Fibroblast of the conjunctiva (primary cell): ENCODE results near the gene CD8A.
"Not testable (repeated sequence)": the region's sequence is repeated elsewhere in the genome, so short reads cannot be mapped to it uniquely, and the experiment has no call there.

ENCODE experiments used
- DNase-seq: peaks from one replicate; pipeline ENCODE4 v3.0.0-alpha.2; 2010; ENCODE audit warnings: low read depth

CD8A gene

DNA sequence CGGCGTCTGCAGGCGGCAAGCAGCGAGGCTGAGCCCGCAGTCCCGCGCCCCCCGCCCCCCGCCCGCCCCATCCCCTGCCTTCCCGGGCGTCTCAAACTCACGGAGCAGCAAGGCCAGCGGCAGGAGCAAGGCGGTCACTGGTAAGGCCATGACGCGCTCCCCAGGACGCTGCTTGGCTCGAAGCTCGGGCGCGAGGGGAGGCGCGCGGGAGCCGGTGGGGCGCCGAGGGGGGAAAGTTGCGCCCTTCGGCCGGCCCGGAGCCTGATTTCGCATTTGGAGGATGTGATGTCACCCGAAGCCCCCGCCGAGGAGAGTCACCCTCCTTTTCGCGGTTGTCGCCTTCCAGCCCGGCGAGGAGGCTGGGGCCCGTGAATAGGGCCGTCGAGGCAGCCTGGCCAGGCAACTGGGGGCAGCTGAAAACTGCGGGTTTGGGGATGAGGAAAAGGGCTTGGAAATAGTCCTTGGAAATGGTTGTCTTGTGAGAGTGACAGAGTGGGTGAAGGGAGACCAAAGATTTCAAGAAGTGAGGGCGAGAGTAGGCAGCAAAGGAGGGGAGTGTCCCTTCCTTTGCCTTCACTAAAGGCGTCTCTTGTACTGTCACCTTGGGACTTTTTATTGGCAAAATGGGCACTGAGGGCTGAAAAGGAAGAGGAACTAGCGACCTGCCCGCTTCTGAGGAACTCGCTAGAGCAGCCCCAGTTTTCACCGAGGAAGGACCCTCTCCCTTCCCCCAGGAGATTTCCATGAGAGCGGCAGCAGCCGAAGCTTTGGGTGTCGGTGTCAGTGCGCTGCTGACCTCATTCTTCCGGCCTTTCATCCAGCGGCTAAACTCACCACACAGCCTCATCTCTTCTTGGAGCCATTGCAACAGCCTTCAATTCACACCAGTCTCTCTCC lies at the start of gene CD8A:
Gene CD8A (minus strand): TSS at position 238 of the 897 bp plus-strand sequence. CDS start 88 bp downstream, at position 150.
- DNase-seq = no peak

GRCh38 chr2:86839871-86840548 lies 49.3 kb upstream of the CD8A start:
- not testable (repeated sequence) for DNase-seq

DNA sequence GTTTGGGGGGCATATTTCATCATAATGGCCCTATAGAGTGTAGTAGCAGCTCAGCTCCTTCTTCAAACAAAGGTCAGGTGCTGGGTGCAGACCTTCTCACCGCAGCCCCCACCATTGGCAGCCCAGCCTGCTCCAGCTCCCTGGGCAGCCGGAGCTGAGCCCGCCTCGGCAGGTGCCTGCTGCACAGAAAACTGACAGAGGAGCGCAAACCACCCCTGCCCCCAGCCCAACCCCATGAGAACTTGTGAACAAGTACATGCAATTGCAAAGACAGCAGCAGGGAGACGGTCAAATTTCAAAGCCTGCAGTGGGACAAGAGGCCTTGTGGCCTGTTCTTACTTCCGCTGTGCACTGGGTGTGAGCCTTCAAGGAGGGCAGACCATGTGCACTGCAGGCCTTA lies 48.7 kb upstream of the CD8A start:
- not testable (repeated sequence) for DNase-seq

- not testable (repeated sequence) for DNase-seq
Measured at GRCh38 chr2:86837714-86838113, 47.0 kb upstream of the CD8A start.

DNA sequence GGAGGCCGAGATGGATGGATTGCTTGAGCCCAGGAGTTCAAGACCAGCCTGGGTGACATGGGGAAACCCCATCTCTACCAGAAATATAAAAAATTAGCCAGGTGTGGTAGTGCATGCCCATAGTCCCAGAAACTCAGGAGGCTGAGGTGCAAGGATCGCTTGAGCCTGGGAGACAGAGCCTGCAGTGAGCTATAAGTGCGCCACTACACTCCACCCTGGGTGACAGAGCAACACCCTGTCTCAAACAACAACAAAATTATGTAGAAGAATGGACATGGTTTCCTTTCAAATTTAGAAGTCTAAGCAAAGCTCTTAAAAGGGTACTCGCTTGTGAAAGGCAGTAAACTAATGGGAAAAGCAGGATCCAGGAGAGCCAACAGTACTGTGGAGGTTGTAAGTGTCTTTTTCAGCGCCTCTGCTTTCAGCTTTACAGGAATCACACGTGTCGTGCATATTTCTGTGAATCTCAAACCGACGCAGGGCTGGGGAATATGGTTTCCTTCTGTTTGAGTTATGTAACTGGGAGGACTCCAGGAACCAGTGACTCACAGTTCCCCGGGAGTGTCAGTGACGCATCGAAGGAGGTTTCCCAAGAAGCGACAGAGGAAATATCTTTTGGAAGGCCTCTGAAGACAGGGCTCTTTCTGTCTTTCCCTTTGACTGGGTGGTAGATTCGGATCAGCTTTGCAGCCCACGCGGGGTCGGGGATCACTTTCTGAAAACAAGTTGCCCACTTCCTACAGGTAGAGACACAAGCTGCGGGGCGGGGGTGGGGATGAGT lies 46.4 kb upstream of the CD8A start:
- DNase-seq = peak; percentile 51

DNA sequence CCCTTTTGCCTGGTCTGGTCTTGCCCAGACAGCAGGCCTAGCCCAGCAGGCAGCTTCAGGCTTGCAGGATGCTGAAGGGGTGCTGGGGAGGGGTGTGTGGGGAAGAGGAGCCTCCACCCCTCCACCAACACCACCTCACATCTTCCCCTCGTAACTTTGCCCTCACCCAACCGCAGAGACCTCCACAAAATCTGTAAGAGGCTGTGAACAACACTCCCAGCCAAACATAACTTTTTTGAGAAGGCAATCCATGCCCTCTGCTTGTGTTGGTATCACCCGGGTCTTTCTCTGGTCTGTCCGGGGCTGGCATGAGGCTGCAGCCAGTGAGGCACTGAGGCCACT lies 44.8 kb upstream of the CD8A start:
- DNase-seq = not testable (repeated sequence)

DNA sequence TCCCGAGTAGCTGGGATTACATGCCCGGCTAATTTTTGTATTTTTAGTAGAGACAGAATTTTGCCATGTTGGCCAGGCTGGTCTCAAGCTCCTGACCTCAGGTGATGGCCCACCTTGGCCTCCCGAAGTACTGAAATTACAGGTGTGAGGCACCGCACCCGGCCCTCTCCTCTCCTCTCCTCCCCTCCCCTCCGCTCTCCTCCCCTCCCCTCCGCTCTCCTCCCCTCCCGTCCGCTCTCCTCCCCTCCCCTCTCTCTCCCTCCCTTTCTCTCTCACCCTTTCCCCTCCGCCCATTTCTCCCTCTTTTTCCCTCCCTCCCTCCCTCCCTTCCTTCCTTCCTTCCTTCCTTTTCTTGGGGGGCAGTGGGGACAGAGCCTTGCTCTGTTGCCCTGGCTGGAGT lies 42.6 kb upstream of the CD8A start:
- no peak for DNase-seq

- no peak for DNase-seq
Measured at GRCh38 chr2:86832334-86833096, 41.8 kb upstream of the CD8A start.

DNA sequence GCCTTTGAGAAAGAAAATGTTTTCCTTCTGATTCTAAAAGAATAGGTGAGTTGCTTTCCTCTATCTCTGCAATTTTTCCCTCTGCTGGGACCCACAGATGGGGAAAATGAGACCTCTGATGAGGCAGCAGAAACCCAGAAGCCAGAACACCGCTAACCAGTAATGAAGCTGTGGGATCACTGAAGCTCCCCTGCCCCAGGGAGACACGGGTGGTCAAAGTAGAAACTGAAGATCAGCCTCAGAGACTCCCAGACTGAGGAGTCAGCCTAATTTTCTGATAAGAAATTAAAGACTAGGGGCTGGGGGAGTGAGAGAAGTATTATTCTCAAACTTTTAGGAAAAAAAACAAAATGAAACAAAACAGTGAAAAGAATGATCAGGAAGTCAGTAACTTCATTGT lies 40.8 kb upstream of the CD8A start:
- DNase-seq = no peak

GRCh38 chr2:86826951-86827350 lies 36.2 kb upstream of the CD8A start:
- no peak for DNase-seq

GRCh38 chr2:86825693-86826381 lies 35.1 kb upstream of the CD8A start:
- DNase-seq = no peak

DNA sequence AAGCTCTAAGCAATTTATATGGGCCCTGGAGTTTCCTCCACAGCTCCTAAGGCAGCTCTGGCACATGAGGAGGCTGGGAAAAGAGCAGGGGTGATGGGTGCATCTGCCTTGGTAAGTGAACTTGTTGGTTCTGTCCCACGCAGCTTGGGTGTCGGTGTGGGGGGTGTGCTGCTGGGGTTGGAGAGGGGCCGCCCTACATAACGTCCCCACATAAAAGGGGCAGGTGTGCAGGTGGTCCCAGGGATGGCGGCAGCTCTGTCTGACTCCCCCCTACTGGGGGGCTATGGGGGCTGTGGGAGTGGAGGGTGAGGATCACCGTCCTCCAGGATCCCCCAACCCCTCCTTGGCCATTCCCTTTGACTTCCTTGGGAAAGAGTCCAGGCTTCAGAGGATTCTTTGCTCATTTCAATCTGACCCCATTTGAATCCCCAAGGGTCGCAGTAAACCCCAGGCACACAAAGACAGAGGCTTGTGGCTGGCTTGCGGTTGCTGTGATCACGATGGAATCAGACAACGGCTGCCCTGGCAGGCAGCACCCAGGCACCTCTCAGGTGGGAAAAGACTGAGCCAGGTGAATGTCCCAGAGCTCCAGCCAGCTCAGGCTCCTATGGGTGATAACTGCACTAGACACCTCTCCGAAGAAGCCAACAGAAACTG lies 34.5 kb upstream of the CD8A start:
- DNase-seq = no peak

- no peak for DNase-seq
Measured at GRCh38 chr2:86822668-86823345, 32.1 kb upstream of the CD8A start.

- DNase-seq = no peak
Measured at GRCh38 chr2:86821842-86822241, 31.1 kb upstream of the CD8A start.

DNA sequence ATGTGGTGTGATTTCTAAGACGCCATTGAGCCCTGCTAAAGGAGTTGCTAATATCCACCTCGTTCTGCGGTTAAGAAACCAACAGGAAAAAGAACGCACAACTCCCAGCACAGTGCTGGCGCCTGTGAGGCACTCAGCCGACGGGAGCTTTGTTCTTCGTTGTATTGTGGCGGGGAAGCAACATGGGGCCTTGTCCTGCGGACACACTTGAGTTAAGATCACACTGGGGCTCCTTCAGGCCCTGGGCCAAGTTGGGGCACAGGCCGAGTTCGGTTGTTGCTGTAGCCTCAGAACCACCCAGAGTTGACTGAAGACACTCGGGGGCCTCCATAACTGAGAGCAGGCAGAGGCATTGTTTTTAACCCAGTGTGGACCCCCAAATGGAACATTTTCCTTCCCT lies 30.6 kb upstream of the CD8A start:
- no peak for DNase-seq

GRCh38 chr2:86818957-86819356 lies 28.2 kb upstream of the CD8A start:
- no peak for DNase-seq

GRCh38 chr2:86818114-86818801 lies 27.5 kb upstream of the CD8A start:
- no peak for DNase-seq

DNA sequence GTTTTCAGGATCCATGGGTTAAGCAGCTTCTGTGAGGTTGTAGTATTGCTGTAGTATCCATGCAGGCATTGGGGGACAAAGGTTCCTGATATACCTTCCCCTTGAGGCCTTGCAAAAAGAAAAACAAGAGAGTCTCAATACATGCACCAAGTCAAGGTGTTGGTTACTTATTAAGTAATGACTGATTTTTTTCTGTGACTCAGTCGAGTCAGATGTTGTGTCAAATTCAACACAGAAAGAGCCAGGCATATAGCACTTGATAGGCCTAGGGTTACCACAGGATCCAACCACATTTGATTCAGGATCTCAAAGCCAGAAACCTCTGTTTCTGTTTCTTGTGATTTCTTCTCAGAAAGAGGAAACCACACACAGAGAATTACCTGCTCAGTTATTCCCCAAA lies 24.9 kb upstream of the CD8A start:
- DNase-seq = no peak

DNA sequence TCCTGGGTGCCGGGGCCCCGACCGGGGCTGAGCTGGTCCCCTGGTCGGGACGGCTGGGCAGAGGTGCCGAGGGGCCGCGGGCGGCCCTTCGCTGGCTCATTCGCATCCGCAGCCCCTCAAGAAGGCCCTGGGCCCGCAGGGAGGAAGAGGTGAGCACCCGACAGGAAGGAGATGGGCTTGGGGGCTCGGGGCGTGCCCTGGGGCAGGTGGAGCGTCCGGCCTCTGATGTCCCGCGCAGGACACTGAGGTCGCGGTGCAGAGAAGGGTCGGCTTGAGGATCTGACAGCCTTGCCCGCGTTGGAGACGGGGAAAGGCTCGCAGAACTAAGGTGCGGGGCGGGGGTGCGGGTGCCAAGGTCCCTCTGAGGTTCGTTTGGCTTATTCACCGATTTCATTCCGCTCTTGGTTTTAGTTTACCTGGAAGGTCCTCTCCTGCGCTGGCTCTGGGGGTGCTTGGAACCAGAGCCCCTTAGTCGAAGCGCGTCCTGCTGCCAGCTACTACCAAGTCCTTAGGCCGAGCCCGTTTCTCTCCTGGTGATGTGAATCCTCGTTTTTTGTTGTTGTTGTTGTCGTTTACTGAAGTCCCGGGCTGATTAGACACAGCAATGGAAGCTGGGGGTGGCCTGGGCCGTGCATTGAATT lies 18.9 kb upstream of the CD8A start:
- no peak for DNase-seq
